Measurements from ENCODE around the gene DAPP1.

DAPP1 gene

GRCh38 chr4:99847362-99847976, 30.8 kb downstream of the DAPP1 start:
- Histone ChIP-seq H3K36me3 (ENCODE audit: control insufficient read depth in 4 of 4, insufficient read depth in 4 of 4, low read length in 3 of 4) (peaks cover 0 to 9% (median 4%) of the 10 kb centered on the region in 4 experiments), H3K4me1 (ENCODE audit: control extremely low read depth in 1 of 4, control insufficient read depth in 4 of 4, insufficient read depth in 4 of 4, low read length in 3 of 4) (peaks cover 12 to 20% (median 18%) of the 10 kb centered on the region in 4 experiments), H3K27ac (ENCODE audit: insufficient read depth in 1 of 2, low read depth in 1 of 2, low read length in 2 of 2, poor library complexity in 1 of 2, severe bottlenecking in 2 of 2) (peak overlapping the region in 1 of 2 experiments; percentile 57), H3K4me3 (ENCODE audit: control insufficient read depth in 1 of 7, extremely low read depth in 1 of 7, insufficient read depth in 4 of 7, low read depth in 2 of 7, low read length in 6 of 7) (peak overlapping the region in 2 of 7 experiments; percentile 34), H3K9me3 (ENCODE audit: control extremely low read depth in 1 of 5, control insufficient read depth in 4 of 5, insufficient read depth in 2 of 5, low read depth in 1 of 5, low read length in 4 of 5) (no peaks in the 10 kb centered on the region), H3K27me3 (replicated peaks in 2 of 5; ENCODE audit: control insufficient read depth in 4 of 5, insufficient read depth in 5 of 5, low read length in 4 of 5) (no peaks in the 10 kb centered on the region)
- peak in 2 of 3 donors; percentile 64 to 75 for DNase-seq
- ChIA-PET CTCF (interaction anchor here (0.8 to 2.1 kb wide), 4 partner anchors 9 to 36 kb away, joined by 3 to 10 read pairs (median 4); no protein-coding TSS in a partner anchor), POLR2A (no interaction called here)
- WGBS (ENCODE audit: insufficient coverage), result 56% methylated on average over 6 of the region's 10 CpGs

GRCh38 chr4:99848591-99849001, 32.0 kb downstream of the DAPP1 start:
- Histone ChIP-seq H3K9me3 (ENCODE audit: control extremely low read depth in 1 of 5, control insufficient read depth in 4 of 5, insufficient read depth in 2 of 5, low read depth in 1 of 5, low read length in 4 of 5) (no peaks in the 10 kb centered on the region), H3K27me3 (replicated peaks in 2 of 5; ENCODE audit: control insufficient read depth in 4 of 5, insufficient read depth in 5 of 5, low read length in 4 of 5) (no peaks in the 10 kb centered on the region), H3K4me1 (ENCODE audit: control extremely low read depth in 1 of 4, control insufficient read depth in 4 of 4, insufficient read depth in 4 of 4, low read length in 3 of 4) (peaks cover 12 to 20% (median 18%) of the 10 kb centered on the region in 4 experiments), H3K27ac (ENCODE audit: insufficient read depth in 1 of 2, low read depth in 1 of 2, low read length in 2 of 2, poor library complexity in 1 of 2, severe bottlenecking in 2 of 2) (no peak overlapping the region), H3K4me3 (ENCODE audit: control insufficient read depth in 1 of 7, extremely low read depth in 1 of 7, insufficient read depth in 4 of 7, low read depth in 2 of 7, low read length in 6 of 7) (no peak overlapping the region), H3K36me3 (ENCODE audit: control insufficient read depth in 4 of 4, insufficient read depth in 4 of 4, low read length in 3 of 4) (peaks cover 0 to 11% (median 8%) of the 10 kb centered on the region in 4 experiments)
- ChIA-PET POLR2A (no interaction called here), CTCF (interaction anchor here (2.1 kb wide), 1 partner anchor 37 kb away, joined by 10 read pairs; no protein-coding TSS in a partner anchor)
- WGBS (ENCODE audit: insufficient coverage), result 98% methylated on average over 4 of the region's 4 CpGs
- no peak for DNase-seq

GRCh38 chr4:99852199-99852749, 35.6 kb downstream of the DAPP1 start:
- CTCF ChIA-PET, result interaction anchor here (2.2 to 2.4 kb wide), 2 partner anchors 22 to 41 kb away, joined by 7 read pairs; no protein-coding TSS in a partner anchor
- H3K27ac ChIP-seq (ENCODE audit: insufficient read depth in 1 of 2, low read depth in 1 of 2, low read length in 2 of 2, poor library complexity in 1 of 2, severe bottlenecking in 2 of 2), result no peak overlapping the region
- H3K4me1 ChIP-seq (ENCODE audit: control extremely low read depth in 1 of 4, control insufficient read depth in 4 of 4, insufficient read depth in 4 of 4, low read length in 3 of 4), result peaks cover 18 to 32% (median 26%) of the 10 kb centered on the region in 4 experiments
- no peak for DNase-seq
- no peaks in the 10 kb centered on the region for H3K27me3 ChIP-seq (replicated peaks in 2 of 5; ENCODE audit: control insufficient read depth in 4 of 5, insufficient read depth in 5 of 5, low read length in 4 of 5)
- peaks cover 0 to 14% (median 12%) of the 10 kb centered on the region in 4 experiments for H3K36me3 ChIP-seq (ENCODE audit: control insufficient read depth in 4 of 4, insufficient read depth in 4 of 4, low read length in 3 of 4)
- H3K4me3 ChIP-seq (ENCODE audit: control insufficient read depth in 1 of 7, extremely low read depth in 1 of 7, insufficient read depth in 4 of 7, low read depth in 2 of 7, low read length in 6 of 7), result no peak overlapping the region
- 93% methylated on average over 2 of the region's 3 CpGs for WGBS (ENCODE audit: insufficient coverage)
- no peaks in the 10 kb centered on the region for H3K9me3 ChIP-seq (ENCODE audit: control extremely low read depth in 1 of 5, control insufficient read depth in 4 of 5, insufficient read depth in 2 of 5, low read depth in 1 of 5, low read length in 4 of 5)
- POLR2A ChIA-PET, result no interaction called here

- WGBS (ENCODE audit: insufficient coverage), result 100% methylated on average over 2 of the region's 3 CpGs
- Histone ChIP-seq H3K36me3 (ENCODE audit: control insufficient read depth in 4 of 4, insufficient read depth in 4 of 4, low read length in 3 of 4) (peaks cover 0 to 14% (median 12%) of the 10 kb centered on the region in 4 experiments), H3K4me1 (ENCODE audit: control extremely low read depth in 1 of 4, control insufficient read depth in 4 of 4, insufficient read depth in 4 of 4, low read length in 3 of 4) (peaks cover 20 to 36% (median 26%) of the 10 kb centered on the region in 4 experiments), H3K27me3 (replicated peaks in 2 of 5; ENCODE audit: control insufficient read depth in 4 of 5, insufficient read depth in 5 of 5, low read length in 4 of 5) (no peaks in the 10 kb centered on the region), H3K27ac (ENCODE audit: insufficient read depth in 1 of 2, low read depth in 1 of 2, low read length in 2 of 2, poor library complexity in 1 of 2, severe bottlenecking in 2 of 2) (no peak overlapping the region), H3K4me3 (ENCODE audit: control insufficient read depth in 1 of 7, extremely low read depth in 1 of 7, insufficient read depth in 4 of 7, low read depth in 2 of 7, low read length in 6 of 7) (no peak overlapping the region), H3K9me3 (ENCODE audit: control extremely low read depth in 1 of 5, control insufficient read depth in 4 of 5, insufficient read depth in 2 of 5, low read depth in 1 of 5, low read length in 4 of 5) (no peaks in the 10 kb centered on the region)
- ChIA-PET CTCF (interaction anchor here (2.2 to 2.4 kb wide), 2 partner anchors 23 to 42 kb away, joined by 7 read pairs; no protein-coding TSS in a partner anchor), POLR2A (no interaction called here)
- no peak for DNase-seq
Observed at GRCh38 chr4:99853190-99853589, 36.6 kb downstream of the DAPP1 start.

GRCh38 chr4:99853999-99854398, 37.4 kb downstream of the DAPP1 start:
- Histone ChIP-seq H3K27ac (ENCODE audit: insufficient read depth in 1 of 2, low read depth in 1 of 2, low read length in 2 of 2, poor library complexity in 1 of 2, severe bottlenecking in 2 of 2) (no peak overlapping the region), H3K4me1 (ENCODE audit: control extremely low read depth in 1 of 4, control insufficient read depth in 4 of 4, insufficient read depth in 4 of 4, low read length in 3 of 4) (peaks cover 20 to 36% (median 26%) of the 10 kb centered on the region in 4 experiments), H3K4me3 (ENCODE audit: control insufficient read depth in 1 of 7, extremely low read depth in 1 of 7, insufficient read depth in 4 of 7, low read depth in 2 of 7, low read length in 6 of 7) (no peak overlapping the region), H3K36me3 (ENCODE audit: control insufficient read depth in 4 of 4, insufficient read depth in 4 of 4, low read length in 3 of 4) (peaks cover 0 to 14% (median 12%) of the 10 kb centered on the region in 4 experiments), H3K9me3 (ENCODE audit: control extremely low read depth in 1 of 5, control insufficient read depth in 4 of 5, insufficient read depth in 2 of 5, low read depth in 1 of 5, low read length in 4 of 5) (no peaks in the 10 kb centered on the region), H3K27me3 (replicated peaks in 2 of 5; ENCODE audit: control insufficient read depth in 4 of 5, insufficient read depth in 5 of 5, low read length in 4 of 5) (no peaks in the 10 kb centered on the region)
- CTCF ChIA-PET, result interaction anchor here (1.3 to 2.4 kb wide), 2 partner anchors 11 to 24 kb away, joined by 6 to 7 read pairs; no protein-coding TSS in a partner anchor
- no CpG with 5 or more reads among the region's 1 CpG for WGBS (ENCODE audit: insufficient coverage)
- DNase-seq, result no peak
- POLR2A ChIA-PET, result no interaction called here

GRCh38 chr4:99855678-99856077, 39.1 kb downstream of the DAPP1 start:
- peak; percentile 66 to 95 (median 93) for DNase-seq
- ChIA-PET POLR2A (no interaction called here), CTCF (interaction anchor here (0.7 to 1.6 kb wide), 4 partner anchors 8 to 47 kb away, joined by 3 to 6 read pairs (median 4); partner anchors contain the start of gene DAPP1)
- no peaks in the 10 kb centered on the region for H3K9me3 ChIP-seq (ENCODE audit: control extremely low read depth in 1 of 5, control insufficient read depth in 4 of 5, insufficient read depth in 2 of 5, low read depth in 1 of 5, low read length in 4 of 5)
- H3K27ac ChIP-seq (ENCODE audit: insufficient read depth in 1 of 2, low read depth in 1 of 2, low read length in 2 of 2, poor library complexity in 1 of 2, severe bottlenecking in 2 of 2), result peak overlapping the region; percentile 34 to 67
- no peaks in the 10 kb centered on the region for H3K27me3 ChIP-seq (replicated peaks in 2 of 5; ENCODE audit: control insufficient read depth in 4 of 5, insufficient read depth in 5 of 5, low read length in 4 of 5)
- WGBS (ENCODE audit: insufficient coverage), result no CpG with 5 or more reads among the region's 1 CpG
- H3K4me3 ChIP-seq (ENCODE audit: control insufficient read depth in 1 of 7, extremely low read depth in 1 of 7, insufficient read depth in 4 of 7, low read depth in 2 of 7, low read length in 6 of 7), result peak overlapping the region in 3 of 7 experiments; percentile 5 to 36 (median 36)
- H3K36me3 ChIP-seq (ENCODE audit: control insufficient read depth in 4 of 4, insufficient read depth in 4 of 4, low read length in 3 of 4), result peaks cover 0 to 16% (median 12%) of the 10 kb centered on the region in 4 experiments
- H3K4me1 ChIP-seq (ENCODE audit: control extremely low read depth in 1 of 4, control insufficient read depth in 4 of 4, insufficient read depth in 4 of 4, low read length in 3 of 4), result peaks cover 20 to 49% (median 26%) of the 10 kb centered on the region in 4 experiments

- peaks cover 0 to 16% (median 12%) of the 10 kb centered on the region in 4 experiments for H3K36me3 ChIP-seq (ENCODE audit: control insufficient read depth in 4 of 4, insufficient read depth in 4 of 4, low read length in 3 of 4)
- 62% methylated on average over 1 of the region's 1 CpG for WGBS (ENCODE audit: insufficient coverage)
- H3K4me3 ChIP-seq (ENCODE audit: control insufficient read depth in 1 of 7, extremely low read depth in 1 of 7, insufficient read depth in 4 of 7, low read depth in 2 of 7, low read length in 6 of 7), result peak overlapping the region in 2 of 7 experiments; percentile 36
- ChIA-PET POLR2A (no interaction called here), CTCF (interaction anchor here (0.9 to 1.6 kb wide), 5 partner anchors 9 to 47 kb away, joined by 3 to 6 read pairs (median 3); partner anchors contain the start of gene DAPP1)
- H3K4me1 ChIP-seq (ENCODE audit: control extremely low read depth in 1 of 4, control insufficient read depth in 4 of 4, insufficient read depth in 4 of 4, low read length in 3 of 4), result peaks cover 20 to 54% (median 28%) of the 10 kb centered on the region in 4 experiments
- no peaks in the 10 kb centered on the region for H3K27me3 ChIP-seq (replicated peaks in 2 of 5; ENCODE audit: control insufficient read depth in 4 of 5, insufficient read depth in 5 of 5, low read length in 4 of 5)
- DNase-seq, result peak in 2 of 3 donors; percentile 65 to 77
- H3K9me3 ChIP-seq (ENCODE audit: control extremely low read depth in 1 of 5, control insufficient read depth in 4 of 5, insufficient read depth in 2 of 5, low read depth in 1 of 5, low read length in 4 of 5), result no peaks in the 10 kb centered on the region
- peak overlapping the region; percentile 34 to 67 for H3K27ac ChIP-seq (ENCODE audit: insufficient read depth in 1 of 2, low read depth in 1 of 2, low read length in 2 of 2, poor library complexity in 1 of 2, severe bottlenecking in 2 of 2)
Observed at GRCh38 chr4:99856166-99856565, 39.5 kb downstream of the DAPP1 start.
